ENCODE measurements around the gene GNAL.

DNA sequence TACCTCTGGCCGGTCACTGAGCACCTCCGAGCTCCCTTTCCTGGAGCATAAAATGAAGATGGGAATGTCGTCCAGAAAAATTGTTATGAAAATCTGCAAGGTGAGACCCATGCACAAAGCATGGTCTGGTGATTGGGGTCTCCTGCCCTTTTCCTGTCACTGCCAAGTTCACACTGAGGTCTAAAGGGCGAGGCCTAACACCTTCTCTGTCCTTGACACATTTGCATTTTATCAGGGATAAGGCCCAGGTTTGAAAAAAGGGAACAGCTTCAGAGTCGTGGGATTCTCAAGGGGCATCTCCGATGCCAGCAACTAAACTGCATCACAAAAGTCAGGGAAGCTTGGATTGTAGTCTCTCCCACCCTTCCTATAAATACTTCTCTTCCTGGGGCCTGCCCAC is 24.7 kb downstream of the GNAL start:
- TF ChIP-seq, protein P1, sequence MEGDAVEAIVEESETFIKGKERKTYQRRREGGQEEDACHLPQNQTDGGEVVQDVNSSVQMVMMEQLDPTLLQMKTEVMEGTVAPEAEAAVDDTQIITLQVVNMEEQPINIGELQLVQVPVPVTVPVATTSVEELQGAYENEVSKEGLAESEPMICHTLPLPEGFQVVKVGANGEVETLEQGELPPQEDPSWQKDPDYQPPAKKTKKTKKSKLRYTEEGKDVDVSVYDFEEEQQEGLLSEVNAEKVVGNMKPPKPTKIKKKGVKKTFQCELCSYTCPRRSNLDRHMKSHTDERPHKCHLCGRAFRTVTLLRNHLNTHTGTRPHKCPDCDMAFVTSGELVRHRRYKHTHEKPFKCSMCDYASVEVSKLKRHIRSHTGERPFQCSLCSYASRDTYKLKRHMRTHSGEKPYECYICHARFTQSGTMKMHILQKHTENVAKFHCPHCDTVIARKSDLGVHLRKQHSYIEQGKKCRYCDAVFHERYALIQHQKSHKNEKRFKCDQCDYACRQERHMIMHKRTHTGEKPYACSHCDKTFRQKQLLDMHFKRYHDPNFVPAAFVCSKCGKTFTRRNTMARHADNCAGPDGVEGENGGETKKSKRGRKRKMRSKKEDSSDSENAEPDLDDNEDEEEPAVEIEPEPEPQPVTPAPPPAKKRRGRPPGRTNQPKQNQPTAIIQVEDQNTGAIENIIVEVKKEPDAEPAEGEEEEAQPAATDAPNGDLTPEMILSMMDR (IDR thresholded peaks at IDR 0.05): no peak
- no peak for TF ChIP-seq POLR2A (IDR thresholded peaks at IDR 0.05)

All from thyroid gland (tissue), 4 donors.